Thoracic aorta endothelial cell (primary cell): ENCODE data around the gene MAP2K6. TPM values are rescaled to one million over a fixed set of nuclear protein-coding genes. Genes with fewer than 3 reads are reported as not detected.

Experiments used
- total RNA-seq: library from RNA; depleted of rRNA; stranded (reverse); fragments of >200 nt; gene quantifications from 2 replicates; pipeline ENCODE4 v1.2.3, GENCODE V29; 2012

Gene MAP2K6
- total RNA-seq: 2.5 and 4.4 TPM in 2 replicates

GRCh38 chr17:69414408-69415274, at the start of gene MAP2K6:
Gene MAP2K6, plus strand, starts transcription at chr17:69414697. Its CDS starts 288 bp downstream, at chr17:69414985.

Other genes starting within 250 kb of the MAP2K6 start
- 0.80 and 1.0 TPM in 2 replicates for gene ABCA10, start 185.9 kb upstream of the MAP2K6 start, total RNA-seq
- gene ABCA5, start 87.6 kb upstream of the MAP2K6 start, total RNA-seq: 30.2 and 30.7 TPM in 2 replicates